ENCODE results near the gene CDH18. TPM values are rescaled to one million over a fixed set of nuclear protein-coding genes. Genes with fewer than 3 reads are reported as not detected.

The CDH18 gene
- total RNA-seq, 4 donors from 2014 or later, result 2.1 TPM; not detected in 3

GRCh38 chr5:19531374-19531952 is 456.5 kb downstream of the CDH18 start:
- intact Hi-C loops (cut with DNase I; ENCODE audit: low total_unique reads), result no loop called here
- Histone ChIP-seq H3K9me3 (no peaks in the 10 kb centered on the region), H3K4me1 (no peaks in the 10 kb centered on the region), H3K27me3 (no peaks in the 10 kb centered on the region), H3K27ac (no peak overlapping the region), H3K4me3 (no peak overlapping the region), H3K36me3 (no peaks in the 10 kb centered on the region)
- DNase-seq, result no peak
- TF ChIP-seq, protein P1, sequence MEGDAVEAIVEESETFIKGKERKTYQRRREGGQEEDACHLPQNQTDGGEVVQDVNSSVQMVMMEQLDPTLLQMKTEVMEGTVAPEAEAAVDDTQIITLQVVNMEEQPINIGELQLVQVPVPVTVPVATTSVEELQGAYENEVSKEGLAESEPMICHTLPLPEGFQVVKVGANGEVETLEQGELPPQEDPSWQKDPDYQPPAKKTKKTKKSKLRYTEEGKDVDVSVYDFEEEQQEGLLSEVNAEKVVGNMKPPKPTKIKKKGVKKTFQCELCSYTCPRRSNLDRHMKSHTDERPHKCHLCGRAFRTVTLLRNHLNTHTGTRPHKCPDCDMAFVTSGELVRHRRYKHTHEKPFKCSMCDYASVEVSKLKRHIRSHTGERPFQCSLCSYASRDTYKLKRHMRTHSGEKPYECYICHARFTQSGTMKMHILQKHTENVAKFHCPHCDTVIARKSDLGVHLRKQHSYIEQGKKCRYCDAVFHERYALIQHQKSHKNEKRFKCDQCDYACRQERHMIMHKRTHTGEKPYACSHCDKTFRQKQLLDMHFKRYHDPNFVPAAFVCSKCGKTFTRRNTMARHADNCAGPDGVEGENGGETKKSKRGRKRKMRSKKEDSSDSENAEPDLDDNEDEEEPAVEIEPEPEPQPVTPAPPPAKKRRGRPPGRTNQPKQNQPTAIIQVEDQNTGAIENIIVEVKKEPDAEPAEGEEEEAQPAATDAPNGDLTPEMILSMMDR (IDR thresholded peaks at IDR 0.05), result no peak
- no peak for TF ChIP-seq POLR2A (IDR thresholded peaks at IDR 0.05)

DNA sequence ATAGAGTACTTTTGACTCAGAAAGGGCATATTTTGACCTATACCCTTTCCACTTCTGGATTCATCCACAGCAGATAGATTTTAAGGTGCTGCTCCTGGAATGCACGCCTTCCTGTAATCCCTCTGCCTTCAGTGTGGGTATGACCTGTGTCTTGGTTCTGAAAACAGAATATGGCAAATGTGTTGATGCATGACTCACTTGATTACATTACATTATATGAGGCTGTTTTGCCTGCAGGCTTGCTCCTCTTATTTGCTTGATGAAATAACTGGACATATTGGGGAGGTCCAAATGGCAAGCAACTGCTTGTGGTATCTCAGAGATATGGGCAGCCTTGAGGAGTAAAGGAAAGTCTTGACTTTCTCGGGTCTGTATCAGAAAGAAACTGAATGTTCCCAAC is 468.6 kb downstream of the CDH18 start:
- Histone ChIP-seq H3K27me3 (no peaks in the 10 kb centered on the region), H3K4me1 (no peaks in the 10 kb centered on the region), H3K9me3 (no peaks in the 10 kb centered on the region), H3K27ac (no peak overlapping the region), H3K36me3 (no peaks in the 10 kb centered on the region), H3K4me3 (no peak overlapping the region)
- DNase-seq, result no peak
- no peak for TF ChIP-seq POLR2A (IDR thresholded peaks at IDR 0.05)
- TF ChIP-seq, protein P1 (IDR thresholded peaks at IDR 0.05), result no peak
- intact Hi-C loops (cut with DNase I; ENCODE audit: low total_unique reads), result no loop called here

GRCh38 chr5:19498852-19499251 is 489.1 kb downstream of the CDH18 start:
- no peak for TF ChIP-seq POLR2A (IDR thresholded peaks at IDR 0.05)

DNA sequence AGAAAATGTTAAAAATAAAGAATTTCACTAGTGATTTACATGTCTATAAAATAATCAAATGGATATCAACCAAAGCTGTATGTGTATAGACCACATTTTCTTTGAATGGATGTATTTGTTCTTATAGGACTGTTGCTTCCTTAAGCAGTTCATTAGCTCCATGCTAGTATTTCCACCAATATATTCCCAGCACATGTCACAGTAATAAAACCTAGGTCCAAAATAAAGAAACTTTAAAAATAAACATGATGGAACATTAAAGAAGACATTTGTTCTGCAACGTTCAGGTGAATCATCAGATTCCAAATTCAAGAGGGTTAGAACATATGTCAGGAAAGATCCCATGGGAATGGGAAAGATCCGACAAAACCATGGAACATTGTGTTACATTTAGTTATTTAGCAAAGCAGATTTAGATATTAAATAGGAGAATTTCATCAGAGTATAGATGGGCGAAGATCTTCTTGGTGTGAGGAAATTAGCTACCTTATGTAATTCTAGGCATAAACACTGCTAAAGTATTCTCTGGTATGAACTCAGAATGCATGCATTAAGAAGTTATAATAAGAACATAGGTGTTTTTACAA is 490.7 kb downstream of the CDH18 start:
- H3K4me1 ChIP-seq, result no peaks in the 10 kb centered on the region
- TF ChIP-seq, protein P1 (IDR thresholded peaks at IDR 0.05), result no peak
- no peak for TF ChIP-seq POLR2A (IDR thresholded peaks at IDR 0.05)
- H3K27ac ChIP-seq, result no peak overlapping the region
- H3K36me3 ChIP-seq, result no peaks in the 10 kb centered on the region
- DNase-seq, result no peak
- no peaks in the 10 kb centered on the region for H3K27me3 ChIP-seq
- H3K4me3 ChIP-seq, result no peak overlapping the region
- intact Hi-C loops (cut with DNase I; ENCODE audit: low total_unique reads), result no loop called here
- H3K9me3 ChIP-seq, result peaks cover 0 to 3% of the 10 kb centered on the region in 2 donors

More at GRCh38 chr5:19498852-19499251, 489.1 kb downstream of the CDH18 start:
- H3K36me3 ChIP-seq, result no peaks in the 10 kb centered on the region
- no peaks in the 10 kb centered on the region for H3K4me1 ChIP-seq
- no peaks in the 10 kb centered on the region for H3K27me3 ChIP-seq
- H3K9me3 ChIP-seq, result peaks cover 0 to 3% of the 10 kb centered on the region in 2 donors
- intact Hi-C loops (cut with DNase I; ENCODE audit: low total_unique reads), result no loop called here
- no peak overlapping the region for H3K4me3 ChIP-seq
- no peak overlapping the region for H3K27ac ChIP-seq
- DNase-seq, result no peak

- Histone ChIP-seq H3K9me3 (peaks cover 0 to 3% of the 10 kb centered on the region in 2 donors), H3K27ac (no peak overlapping the region), H3K27me3 (no peaks in the 10 kb centered on the region), H3K4me1 (no peaks in the 10 kb centered on the region), H3K4me3 (no peak overlapping the region), H3K36me3 (no peaks in the 10 kb centered on the region)
- intact Hi-C loops (cut with DNase I; ENCODE audit: low total_unique reads), result no loop called here
- DNase-seq, result no peak
- TF ChIP-seq POLR2A (IDR thresholded peaks at IDR 0.05), result no peak
- TF ChIP-seq, protein P1 (IDR thresholded peaks at IDR 0.05), result no peak
Observed at GRCh38 chr5:19496056-19496455, 491.9 kb downstream of the CDH18 start.

Measured in uterus (tissue), 4 donors.